ENCODE results near the gene GTF2IRD1. TPM values are rescaled to one million over a fixed set of nuclear protein-coding genes. Genes with fewer than 3 reads are reported as not detected.
"Not testable (repeated sequence)": the region's sequence is repeated elsewhere in the genome, so short reads cannot be mapped to it uniquely, and the experiment has no call there.

Gene GTF2IRD1
- total RNA-seq, 1 experiment from 2014 or later, result 54.0 TPM

DNA sequence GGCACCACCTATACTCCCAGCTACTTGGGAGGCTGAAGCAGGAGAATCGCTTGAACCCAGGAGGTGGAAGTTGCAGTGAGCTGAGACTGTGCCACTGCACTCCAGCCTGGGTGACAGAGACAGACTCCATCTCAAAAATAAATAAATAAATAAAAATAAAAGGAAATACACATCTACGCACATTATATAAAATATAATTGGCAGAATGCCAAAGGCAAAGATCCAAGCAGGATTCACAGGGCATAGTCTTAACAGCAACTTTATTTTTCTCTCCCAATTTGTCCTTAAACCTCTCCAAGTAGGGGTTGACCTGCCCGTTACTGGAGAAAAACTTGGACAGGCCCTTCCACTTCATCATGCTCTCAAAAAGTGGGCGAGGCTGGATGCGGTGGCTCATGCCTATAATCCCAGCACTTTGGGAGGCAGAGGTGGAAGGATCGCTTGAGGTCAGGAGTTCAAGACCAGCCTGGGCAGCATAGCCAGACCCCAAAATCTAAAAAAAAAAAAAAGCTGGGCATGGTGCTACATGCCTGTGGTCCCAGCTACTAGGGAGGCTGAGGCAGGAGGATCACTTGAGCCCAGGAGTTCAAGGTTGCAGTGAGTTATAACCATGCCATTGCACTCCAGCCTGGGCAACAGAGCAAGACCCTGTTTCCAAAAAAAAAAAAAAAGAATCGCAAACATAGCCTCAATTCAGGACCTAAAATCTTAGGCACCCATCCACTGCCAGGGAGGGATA lies 38.9 kb upstream of the GTF2IRD1 start:
- in situ Hi-C loops (cut with HindIII; ENCODE audit: low pct_unique_long_range_greater_than_20kb, low sequenced_read_pairs); POLR2A ChIA-PET; H3K27me3 ChIP-seq (ENCODE audit: control insufficient read depth, insufficient read depth, low read length); H3K9me3 ChIP-seq (ENCODE audit: control insufficient read depth, insufficient read depth, low read depth, low read length); H3K4me1 ChIP-seq (ENCODE audit: control insufficient read depth, insufficient read depth, low read length); H3K27ac ChIP-seq (ENCODE audit: low read length); BruUV-seq (replicated peaks); H3K36me3 ChIP-seq (ENCODE audit: control insufficient read depth, insufficient read depth, low read length); DNase-seq (ENCODE audit: low read depth, low spot score); H3K4me3 ChIP-seq (ENCODE audit: low read depth in 2 of 2, low read length in 2 of 2); ATAC-seq; CTCF ChIA-PET: not testable (repeated sequence)
- intact Hi-C loops (cut with micrococcal nuclease; ENCODE audit: unreplicated experiment), result loop anchor here (5.0 kb wide), 1 partner anchor 153 kb away; no protein-coding TSS in a partner anchor

- Histone ChIP-seq H3K27ac (ENCODE audit: low read length) (peak overlapping the region; percentile 64), H3K9me3 (ENCODE audit: control insufficient read depth, insufficient read depth, low read depth, low read length) (no peaks in the 10 kb centered on the region), H3K27me3 (ENCODE audit: control insufficient read depth, insufficient read depth, low read length) (no peaks in the 10 kb centered on the region), H3K36me3 (ENCODE audit: control insufficient read depth, insufficient read depth, low read length) (no peaks in the 10 kb centered on the region), H3K4me1 (ENCODE audit: control insufficient read depth, insufficient read depth, low read length) (no peaks in the 10 kb centered on the region), H3K4me3 (ENCODE audit: low read depth in 2 of 2, low read length in 2 of 2) (no peak overlapping the region)
- TF ChIP-seq, protein P1, sequence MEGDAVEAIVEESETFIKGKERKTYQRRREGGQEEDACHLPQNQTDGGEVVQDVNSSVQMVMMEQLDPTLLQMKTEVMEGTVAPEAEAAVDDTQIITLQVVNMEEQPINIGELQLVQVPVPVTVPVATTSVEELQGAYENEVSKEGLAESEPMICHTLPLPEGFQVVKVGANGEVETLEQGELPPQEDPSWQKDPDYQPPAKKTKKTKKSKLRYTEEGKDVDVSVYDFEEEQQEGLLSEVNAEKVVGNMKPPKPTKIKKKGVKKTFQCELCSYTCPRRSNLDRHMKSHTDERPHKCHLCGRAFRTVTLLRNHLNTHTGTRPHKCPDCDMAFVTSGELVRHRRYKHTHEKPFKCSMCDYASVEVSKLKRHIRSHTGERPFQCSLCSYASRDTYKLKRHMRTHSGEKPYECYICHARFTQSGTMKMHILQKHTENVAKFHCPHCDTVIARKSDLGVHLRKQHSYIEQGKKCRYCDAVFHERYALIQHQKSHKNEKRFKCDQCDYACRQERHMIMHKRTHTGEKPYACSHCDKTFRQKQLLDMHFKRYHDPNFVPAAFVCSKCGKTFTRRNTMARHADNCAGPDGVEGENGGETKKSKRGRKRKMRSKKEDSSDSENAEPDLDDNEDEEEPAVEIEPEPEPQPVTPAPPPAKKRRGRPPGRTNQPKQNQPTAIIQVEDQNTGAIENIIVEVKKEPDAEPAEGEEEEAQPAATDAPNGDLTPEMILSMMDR (IDR thresholded peaks at IDR 0.05), result peak; percentile 97
- TF ChIP-seq POLR2AphosphoS5 (IDR thresholded peaks at IDR 0.05; ENCODE audit: low read depth, low read length) (no peak), SIN3A (IDR thresholded peaks at IDR 0.05; ENCODE audit: borderline replicate concordance, insufficient read depth, low read depth, low read length) (no peak), TCF7L2 (IDR thresholded peaks at IDR 0.05; ENCODE audit: low read depth, low read length) (no peak)
- TF ChIP-seq, protein P2, sequence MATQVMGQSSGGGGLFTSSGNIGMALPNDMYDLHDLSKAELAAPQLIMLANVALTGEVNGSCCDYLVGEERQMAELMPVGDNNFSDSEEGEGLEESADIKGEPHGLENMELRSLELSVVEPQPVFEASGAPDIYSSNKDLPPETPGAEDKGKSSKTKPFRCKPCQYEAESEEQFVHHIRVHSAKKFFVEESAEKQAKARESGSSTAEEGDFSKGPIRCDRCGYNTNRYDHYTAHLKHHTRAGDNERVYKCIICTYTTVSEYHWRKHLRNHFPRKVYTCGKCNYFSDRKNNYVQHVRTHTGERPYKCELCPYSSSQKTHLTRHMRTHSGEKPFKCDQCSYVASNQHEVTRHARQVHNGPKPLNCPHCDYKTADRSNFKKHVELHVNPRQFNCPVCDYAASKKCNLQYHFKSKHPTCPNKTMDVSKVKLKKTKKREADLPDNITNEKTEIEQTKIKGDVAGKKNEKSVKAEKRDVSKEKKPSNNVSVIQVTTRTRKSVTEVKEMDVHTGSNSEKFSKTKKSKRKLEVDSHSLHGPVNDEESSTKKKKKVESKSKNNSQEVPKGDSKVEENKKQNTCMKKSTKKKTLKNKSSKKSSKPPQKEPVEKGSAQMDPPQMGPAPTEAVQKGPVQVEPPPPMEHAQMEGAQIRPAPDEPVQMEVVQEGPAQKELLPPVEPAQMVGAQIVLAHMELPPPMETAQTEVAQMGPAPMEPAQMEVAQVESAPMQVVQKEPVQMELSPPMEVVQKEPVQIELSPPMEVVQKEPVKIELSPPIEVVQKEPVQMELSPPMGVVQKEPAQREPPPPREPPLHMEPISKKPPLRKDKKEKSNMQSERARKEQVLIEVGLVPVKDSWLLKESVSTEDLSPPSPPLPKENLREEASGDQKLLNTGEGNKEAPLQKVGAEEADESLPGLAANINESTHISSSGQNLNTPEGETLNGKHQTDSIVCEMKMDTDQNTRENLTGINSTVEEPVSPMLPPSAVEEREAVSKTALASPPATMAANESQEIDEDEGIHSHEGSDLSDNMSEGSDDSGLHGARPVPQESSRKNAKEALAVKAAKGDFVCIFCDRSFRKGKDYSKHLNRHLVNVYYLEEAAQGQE (IDR thresholded peaks at IDR 0.05; ENCODE audit: insufficient read depth in 1 of 2, low read depth in 2 of 2, low read length in 1 of 2), result no peak
- intact Hi-C loops (cut with micrococcal nuclease; ENCODE audit: unreplicated experiment), result loop anchor here (2.0 to 5.0 kb wide), 2 partner anchors 127 to 150 kb away; no protein-coding TSS in a partner anchor
- BruUV-seq (replicated peaks), result no TSS peak
- in situ Hi-C loops (cut with HindIII; ENCODE audit: low pct_unique_long_range_greater_than_20kb, low sequenced_read_pairs), result no loop called here
- ChIA-PET POLR2A (no interaction called here), CTCF (interaction anchor here (0.6 kb wide), 1 partner anchor 73 kb away, joined by 9 read pairs; no protein-coding TSS in a partner anchor)
- DNase-seq (ENCODE audit: low read depth, low spot score) (peak; percentile 77), ATAC-seq (peak; percentile 96)
Measured at GRCh38 chr7:74417419-74417971, 36.2 kb upstream of the GTF2IRD1 start.

GRCh38 chr7:74418076-74418475 lies 35.6 kb upstream of the GTF2IRD1 start:
- Histone ChIP-seq H3K27me3 (ENCODE audit: control insufficient read depth, insufficient read depth, low read length) (no peaks in the 10 kb centered on the region), H3K4me3 (ENCODE audit: low read depth in 2 of 2, low read length in 2 of 2) (no peak overlapping the region), H3K9me3 (ENCODE audit: control insufficient read depth, insufficient read depth, low read depth, low read length) (no peaks in the 10 kb centered on the region), H3K27ac (ENCODE audit: low read length) (no peak overlapping the region; the same call in 1 of the 2 replicates), H3K36me3 (ENCODE audit: control insufficient read depth, insufficient read depth, low read length) (no peaks in the 10 kb centered on the region), H3K4me1 (ENCODE audit: control insufficient read depth, insufficient read depth, low read length) (no peaks in the 10 kb centered on the region)
- ChIA-PET CTCF (interaction anchor here (0.6 kb wide), 1 partner anchor 73 kb away, joined by 9 read pairs; no protein-coding TSS in a partner anchor), POLR2A (no interaction called here)
- TF ChIP-seq SIN3A (IDR thresholded peaks at IDR 0.05; ENCODE audit: borderline replicate concordance, insufficient read depth, low read depth, low read length), result no peak
- TF ChIP-seq, protein P1 (IDR thresholded peaks at IDR 0.05), result no peak
- TF ChIP-seq, protein P2 (IDR thresholded peaks at IDR 0.05; ENCODE audit: insufficient read depth in 1 of 2, low read depth in 2 of 2, low read length in 1 of 2), result no peak
- no peak for DNase-seq (ENCODE audit: low read depth, low spot score)
- intact Hi-C loops (cut with micrococcal nuclease; ENCODE audit: unreplicated experiment) (loop anchor here (5.0 kb wide), 1 partner anchor 149 kb away; no protein-coding TSS in a partner anchor), in situ Hi-C loops (cut with HindIII; ENCODE audit: low pct_unique_long_range_greater_than_20kb, low sequenced_read_pairs) (no loop called here)
- no peak for ATAC-seq
- no TSS peak for BruUV-seq (replicated peaks)
